ENCODE data around the gene PIWIL1.

DNA sequence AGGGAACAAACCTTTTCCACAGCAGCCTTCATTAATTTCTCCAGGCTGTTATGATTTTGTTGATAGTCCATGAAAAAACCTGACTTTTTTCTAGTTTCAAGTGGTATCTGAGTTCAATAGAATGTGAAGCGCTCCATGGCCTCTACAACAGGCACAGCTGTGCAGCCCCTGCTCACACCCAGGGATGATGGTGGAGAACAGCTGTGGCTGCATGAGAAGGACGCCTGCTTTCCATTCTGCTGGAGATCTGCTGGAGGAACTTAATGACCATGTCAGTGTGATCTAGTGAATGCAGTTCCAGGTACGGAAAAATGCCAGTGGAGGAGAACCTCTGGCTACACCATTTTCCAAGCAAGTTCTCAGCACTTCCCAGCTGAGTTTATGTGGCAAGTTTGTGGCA lies 80.6 kb downstream of the PIWIL1 start:
- TF ChIP-seq, protein P1, sequence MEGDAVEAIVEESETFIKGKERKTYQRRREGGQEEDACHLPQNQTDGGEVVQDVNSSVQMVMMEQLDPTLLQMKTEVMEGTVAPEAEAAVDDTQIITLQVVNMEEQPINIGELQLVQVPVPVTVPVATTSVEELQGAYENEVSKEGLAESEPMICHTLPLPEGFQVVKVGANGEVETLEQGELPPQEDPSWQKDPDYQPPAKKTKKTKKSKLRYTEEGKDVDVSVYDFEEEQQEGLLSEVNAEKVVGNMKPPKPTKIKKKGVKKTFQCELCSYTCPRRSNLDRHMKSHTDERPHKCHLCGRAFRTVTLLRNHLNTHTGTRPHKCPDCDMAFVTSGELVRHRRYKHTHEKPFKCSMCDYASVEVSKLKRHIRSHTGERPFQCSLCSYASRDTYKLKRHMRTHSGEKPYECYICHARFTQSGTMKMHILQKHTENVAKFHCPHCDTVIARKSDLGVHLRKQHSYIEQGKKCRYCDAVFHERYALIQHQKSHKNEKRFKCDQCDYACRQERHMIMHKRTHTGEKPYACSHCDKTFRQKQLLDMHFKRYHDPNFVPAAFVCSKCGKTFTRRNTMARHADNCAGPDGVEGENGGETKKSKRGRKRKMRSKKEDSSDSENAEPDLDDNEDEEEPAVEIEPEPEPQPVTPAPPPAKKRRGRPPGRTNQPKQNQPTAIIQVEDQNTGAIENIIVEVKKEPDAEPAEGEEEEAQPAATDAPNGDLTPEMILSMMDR (IDR thresholded peaks at IDR 0.05): no peak
- no peak for TF ChIP-seq POLR2A (IDR thresholded peaks at IDR 0.05)
